Epidermal melanocyte (primary cell): Measurements from ENCODE around the gene AKAP13.

Experiments used
- DNase-seq: peaks from one replicate; pipeline ENCODE4 v3.0.0; 2011; ENCODE audit warnings: low spot score; ENCODE audit not compliant: insufficient read length

The AKAP13 gene

DNA sequence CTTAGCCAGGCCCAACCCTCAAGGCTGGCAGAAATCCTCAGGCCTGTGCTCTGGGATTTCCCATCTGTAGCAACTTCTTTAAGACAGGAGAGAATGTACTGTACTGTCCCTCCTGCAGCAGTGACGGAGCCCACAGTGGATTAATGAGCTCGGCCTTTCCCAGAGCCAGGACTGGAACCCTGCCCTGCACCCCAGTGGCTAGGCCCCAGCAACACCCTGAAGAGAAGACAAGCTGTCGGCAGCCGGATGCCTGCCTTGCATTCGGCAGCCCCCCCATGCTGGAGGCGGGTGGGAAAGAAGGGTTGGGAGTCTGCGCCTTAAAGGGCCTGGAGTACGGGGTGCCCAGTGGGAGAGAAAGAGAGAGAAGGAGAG, 382.3 kb downstream of the AKAP13 start:
- DNase-seq = no peak

DNA sequence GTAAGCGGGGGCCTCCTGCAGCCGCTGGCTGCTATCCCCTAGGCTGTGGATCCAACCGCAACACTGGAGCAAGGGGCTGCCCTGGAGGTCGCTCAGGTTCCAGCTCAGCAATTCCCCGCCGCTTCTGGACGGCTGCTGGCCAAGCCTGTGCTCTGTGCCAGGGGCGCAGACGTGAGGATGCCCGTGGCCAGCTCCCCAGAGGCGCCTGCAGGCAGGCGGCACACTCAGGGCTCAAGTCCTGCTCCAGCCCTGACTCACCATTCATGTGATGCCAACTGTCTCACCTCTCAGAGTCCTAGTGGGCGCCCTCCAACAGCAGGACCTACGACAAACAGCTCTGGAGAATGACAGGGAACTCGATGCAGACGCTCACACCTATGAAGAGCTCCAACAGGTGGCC, 382.8 kb downstream of the AKAP13 start:
- DNase-seq = no peak

DNA sequence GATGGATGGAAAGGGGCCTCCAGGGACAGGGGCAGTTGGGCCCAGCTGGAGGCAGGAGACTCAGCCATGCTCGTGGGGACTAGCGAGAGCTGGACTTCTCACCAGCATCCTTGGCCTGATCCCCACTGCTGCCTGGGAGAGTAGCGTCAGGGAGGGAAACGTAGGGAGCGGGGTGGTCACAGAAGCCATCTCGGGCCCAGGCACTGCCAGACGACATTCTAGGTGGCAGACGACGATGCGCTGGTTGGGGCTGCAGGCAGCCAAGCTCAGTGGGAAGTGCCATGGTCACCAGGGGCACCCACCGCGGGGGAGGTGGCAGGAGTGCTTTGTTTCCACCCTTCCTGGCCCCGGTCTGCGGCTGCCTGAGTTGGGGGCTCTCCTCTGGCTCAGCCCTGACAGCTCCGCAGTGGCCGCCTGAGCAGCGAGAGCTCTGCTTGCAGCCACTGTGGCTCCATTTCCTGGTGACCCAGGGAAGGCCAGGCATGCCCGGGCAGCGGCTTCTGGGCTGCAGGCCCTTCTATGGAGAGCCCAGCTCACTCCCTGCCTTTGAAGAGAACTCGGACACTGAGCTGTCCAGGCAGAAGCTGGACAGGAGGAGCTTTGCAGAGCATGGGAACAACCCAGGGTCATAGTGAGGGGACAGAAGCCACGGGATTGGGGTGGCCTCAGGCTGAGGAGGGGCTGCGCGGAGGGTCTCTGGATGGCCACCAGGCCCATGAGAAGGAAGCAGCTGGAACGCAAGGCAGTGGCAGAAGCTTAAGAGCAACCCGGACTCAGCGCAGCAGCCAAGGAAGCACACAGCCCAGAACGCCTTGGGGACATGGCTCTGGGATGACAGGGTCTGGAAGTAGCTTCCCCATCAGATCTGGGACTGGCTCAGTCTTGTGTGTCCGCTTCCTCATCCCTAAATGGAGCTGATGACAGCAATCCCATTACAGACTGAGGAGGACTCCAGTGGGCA, 383.6 kb downstream of the AKAP13 start:
- no peak for DNase-seq

DNA sequence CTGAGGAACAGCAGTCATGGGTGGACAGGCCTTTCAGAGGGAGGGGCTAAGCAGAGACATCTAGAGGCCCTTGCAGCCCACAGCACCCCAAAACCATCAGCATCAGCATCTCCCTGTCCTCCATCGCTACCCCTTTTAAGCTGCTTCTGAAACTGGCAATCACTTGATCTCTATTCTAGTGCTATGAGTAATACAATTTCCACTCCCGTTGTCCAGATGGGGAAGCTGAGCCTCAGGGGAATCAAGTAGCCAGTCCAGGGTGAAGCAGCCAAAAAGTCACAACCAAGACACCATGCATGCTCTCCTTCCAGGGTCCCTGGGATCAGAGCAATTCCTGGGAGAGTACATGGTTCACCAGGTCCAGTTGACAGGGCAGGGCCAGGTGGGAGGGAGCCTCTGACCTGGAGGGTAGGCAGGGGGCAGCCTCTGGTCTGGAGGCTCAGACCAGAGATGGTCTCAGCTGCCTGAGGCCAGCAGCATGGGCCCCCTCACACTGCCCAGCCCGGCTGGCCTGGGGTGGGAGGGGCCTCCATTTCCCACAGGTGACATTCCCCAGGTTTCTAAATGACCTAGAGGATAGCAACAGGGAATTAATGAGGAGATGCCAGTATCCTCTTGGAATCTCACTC, 384.4 kb downstream of the AKAP13 start:
- peak; percentile 53 for DNase-seq

DNA sequence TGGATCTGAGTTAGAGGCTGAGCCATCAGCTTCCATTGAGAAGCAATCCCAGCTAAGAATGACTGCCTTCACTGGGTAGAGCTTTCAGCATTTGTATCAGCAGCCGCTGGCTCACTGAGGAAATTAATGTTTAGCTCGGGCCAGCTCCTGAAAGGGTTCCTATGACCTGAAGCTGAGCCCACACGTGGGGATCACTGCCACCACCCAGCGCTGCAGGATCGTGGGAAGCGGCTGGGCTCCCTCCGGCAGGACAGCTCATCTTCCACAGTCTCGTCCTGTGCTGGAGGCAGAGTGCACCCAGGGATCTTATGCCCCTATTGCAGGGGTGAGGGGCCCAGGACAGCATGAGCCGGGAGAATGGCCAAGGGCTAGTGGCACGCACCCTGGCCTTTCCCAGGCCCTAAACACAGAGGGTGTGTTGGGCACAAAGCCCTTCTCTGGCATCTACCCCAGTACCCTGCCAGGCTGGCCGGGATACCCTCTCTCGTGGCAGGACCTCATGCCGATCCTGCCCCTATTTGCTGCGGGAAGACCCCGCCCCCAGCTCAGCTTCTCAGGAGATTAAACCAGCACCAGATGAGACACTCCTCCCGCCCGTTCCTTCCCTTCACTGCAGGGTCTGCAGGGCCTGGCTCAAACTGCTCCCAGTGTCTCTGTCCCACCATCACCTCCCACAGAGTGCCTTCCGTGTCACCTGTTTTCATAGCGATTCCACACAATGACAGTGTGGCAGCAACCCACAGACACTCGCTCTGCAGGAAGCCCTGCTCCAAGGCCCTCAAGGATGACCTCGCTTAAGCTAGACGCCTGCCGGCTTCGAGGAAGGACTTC, 385.8 kb downstream of the AKAP13 start:
- DNase-seq = no peak

DNA sequence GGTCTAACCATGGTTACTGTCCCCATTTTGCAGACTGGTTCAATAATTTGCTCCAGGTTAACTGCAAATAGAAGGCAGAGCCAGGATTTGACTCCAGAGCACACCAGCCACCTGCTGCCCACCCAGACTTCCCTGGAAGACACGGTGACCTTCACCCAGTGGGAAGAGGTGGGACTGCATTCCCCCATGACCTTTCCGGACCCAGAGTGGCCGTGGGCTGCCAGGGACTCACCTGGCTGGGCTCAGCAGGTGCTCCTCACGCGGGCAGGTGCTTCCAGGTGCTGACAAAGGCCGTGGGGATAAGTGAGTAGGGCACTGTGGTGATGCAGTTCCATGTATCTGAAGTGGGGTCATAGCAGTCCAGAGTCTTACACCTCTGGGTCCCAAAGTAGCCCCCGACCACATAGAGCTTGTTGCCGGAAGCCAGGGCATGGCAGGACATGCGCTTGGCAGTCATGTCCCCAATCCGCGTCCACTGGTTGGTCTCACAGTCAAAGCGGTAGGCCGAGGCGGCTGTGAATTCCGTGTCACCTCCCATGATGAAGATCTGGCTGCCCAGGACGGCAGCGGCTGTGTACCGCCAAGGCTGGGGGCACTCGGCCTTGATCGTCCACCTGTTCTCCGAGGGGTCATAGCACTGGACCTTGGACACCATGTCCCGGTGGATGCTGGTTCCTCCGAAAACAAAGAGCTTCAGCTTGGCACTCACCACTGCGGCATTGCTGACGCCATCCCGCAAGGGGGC, 387.6 kb downstream of the AKAP13 start:
- no peak for DNase-seq

DNA sequence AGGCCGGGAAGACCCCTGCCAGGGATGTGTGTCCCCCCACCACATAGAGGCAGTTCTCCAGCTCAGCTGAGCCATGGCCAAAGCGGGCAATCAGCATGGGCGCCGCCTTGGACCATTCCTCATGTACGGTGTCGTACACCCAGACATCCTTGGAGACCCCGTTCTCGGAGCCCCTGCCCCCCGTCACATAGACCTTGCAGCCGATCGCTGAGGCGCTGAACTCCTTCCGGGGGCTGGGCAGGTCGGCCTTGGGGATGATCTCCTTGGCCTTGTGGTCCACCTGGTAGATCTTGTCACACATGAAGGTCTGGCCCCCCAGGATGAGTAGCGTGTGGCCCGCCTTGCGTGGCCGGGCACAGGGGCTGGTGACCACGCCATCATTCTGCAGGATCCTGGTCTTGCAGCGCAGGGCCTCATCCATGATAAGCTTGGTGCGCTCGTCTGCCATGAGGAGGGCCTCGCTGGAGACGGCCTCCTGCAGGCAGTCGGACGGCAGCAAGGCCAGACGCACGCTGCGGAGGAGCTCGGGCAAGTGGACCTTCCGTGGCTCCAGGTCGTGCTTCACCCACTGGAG, 388.3 kb downstream of the AKAP13 start:
- DNase-seq = no peak

DNA sequence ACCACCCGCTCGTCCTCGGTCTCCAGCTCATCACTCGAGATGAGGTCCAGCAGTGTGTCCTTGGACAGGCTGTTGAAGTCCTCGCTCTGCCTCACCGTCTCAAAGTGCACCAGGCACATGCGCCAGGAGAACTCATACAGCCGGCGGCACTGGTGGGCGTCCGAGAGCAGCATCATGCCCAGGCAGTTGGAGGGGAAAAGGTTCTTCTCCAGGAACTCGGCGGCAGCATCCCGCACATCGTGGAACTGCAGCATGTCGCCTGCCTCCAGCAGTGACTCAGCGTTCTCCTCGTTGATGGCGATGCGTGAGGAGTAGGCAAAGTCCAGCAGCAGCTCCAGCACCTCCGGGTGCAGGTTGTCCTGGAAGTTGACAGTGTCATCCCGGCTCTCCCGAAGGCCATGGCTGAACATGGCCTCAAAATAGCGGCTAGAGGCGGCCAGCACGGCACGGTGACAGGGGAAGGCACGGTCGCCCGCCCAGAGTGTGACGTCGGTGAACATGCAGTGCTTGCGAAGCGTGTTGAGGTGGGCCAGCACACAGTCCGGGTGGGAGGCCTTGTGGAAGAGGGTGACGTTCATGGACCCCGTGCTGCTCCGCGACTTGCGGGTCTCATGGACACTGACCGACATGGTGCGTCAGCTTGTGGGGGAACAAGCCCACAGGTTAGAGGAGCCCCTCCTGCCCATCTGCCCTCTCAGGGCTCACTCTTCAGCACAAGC, 388.9 kb downstream of the AKAP13 start:
- DNase-seq = no peak

DNA sequence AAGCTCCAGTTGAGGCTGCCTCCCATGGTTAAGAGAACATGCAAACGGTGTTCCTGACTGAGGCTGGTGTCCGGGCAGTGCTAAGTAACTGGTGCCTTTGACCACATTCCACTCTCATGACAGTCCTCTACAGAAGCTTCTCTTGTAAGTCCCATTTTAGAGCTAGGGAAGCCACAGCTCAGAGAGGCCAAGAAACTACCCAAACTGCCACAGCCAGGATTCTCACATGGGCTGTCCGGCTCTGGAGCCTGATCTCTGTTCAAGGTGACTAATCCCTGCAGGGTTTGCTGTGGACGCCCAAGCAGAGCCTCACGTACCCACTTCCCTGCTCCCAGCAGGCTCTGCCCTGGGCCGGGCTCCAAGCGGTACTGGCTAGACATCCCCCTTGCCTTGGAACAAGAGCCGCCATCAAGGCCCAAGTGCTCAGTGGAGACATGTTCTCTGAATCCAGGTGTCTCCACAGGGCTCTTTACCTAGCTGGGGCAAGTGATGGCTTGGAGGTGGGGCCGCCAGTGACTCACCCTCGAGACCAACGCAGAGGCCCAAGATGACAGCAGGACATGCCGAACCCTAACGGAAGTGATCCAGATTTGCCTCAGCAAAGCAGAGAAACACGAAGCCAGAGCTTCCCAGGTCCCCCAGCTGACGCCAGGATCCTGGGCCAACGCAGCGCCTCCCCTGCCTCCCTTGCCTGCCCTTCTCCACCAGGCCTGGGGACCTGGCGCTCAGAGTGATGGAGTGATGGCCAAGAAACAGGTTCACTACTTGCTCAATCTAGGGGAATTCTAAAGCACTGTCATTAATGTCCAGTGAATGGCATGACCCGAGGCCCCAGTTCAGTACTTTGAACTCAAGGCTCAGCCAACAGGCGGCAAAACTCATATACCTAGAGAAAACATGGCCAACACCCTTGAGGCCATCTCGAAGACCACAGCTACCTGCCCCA, 390.0 kb downstream of the AKAP13 start:
- DNase-seq = no peak

DNA sequence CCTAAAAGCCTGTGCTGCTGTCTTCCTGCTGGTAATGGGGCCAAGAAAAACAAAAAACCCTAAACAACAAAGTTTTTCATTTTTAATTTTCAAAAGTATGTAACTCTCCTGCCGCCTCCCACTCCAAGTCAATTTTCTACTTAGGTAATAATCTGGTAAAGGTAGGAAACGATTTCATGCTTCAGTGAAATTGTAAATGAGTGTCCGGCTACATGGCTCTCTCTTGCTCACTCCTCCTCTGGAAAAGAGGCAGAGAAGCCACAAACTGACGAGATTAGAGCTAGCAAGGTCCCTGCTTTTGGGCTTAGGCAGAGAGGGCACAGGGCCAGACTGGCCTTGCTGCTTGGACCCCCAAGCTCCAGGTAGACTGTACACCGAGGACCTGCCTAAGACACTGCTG, 390.9 kb downstream of the AKAP13 start:
- DNase-seq = no peak

DNA sequence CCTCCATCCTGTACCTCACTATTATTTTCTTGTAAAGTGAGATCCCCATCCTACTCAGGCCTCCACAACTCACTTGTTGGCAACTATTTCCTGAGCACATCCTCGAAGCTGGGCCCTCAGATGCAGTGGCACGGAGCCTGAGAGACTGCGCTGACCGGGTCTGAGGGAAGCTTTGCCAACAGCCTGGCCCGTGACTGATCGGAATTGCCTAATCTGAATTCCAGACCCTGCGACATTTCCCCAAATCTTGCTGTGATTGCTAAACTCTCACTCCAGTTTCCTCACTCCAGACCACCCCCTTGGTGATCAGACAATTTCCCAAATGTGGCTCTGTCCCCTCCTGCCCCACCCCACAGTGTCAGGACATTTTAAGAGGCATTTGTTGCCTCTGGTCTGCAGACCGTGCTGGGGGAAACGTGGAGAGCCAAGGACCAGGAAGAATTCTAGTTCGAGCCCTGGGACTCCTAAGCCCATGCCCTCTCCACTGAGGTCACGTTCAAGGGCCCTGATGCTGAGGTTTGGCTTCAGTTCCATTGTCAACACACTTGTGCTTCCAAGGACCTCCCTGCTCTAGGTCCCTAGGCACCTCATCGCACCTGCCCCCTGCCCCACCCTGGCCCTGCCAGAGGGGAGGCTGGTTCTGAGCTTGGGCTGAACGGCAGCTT, 391.5 kb downstream of the AKAP13 start:
- DNase-seq = no peak

DNA sequence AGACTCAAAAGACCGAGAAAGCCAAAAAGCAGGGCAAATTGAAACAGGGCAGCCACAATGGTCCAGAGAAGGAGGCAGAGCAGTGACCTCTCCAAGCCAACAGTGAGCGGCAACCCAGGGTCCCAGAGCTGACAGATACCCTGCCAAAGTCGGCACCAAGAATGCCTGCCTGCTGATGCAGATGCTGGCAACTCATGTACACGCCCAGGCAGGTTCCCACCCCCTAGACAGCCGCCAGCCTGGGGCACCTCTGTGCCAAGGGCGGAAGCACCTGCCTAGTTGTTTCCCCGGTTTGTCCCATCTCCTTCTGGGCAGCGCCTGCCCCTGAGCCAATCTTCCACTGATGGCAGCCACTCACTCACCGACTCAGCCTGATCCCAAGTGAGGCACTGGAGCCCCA, 392.3 kb downstream of the AKAP13 start:
- no peak for DNase-seq

DNA sequence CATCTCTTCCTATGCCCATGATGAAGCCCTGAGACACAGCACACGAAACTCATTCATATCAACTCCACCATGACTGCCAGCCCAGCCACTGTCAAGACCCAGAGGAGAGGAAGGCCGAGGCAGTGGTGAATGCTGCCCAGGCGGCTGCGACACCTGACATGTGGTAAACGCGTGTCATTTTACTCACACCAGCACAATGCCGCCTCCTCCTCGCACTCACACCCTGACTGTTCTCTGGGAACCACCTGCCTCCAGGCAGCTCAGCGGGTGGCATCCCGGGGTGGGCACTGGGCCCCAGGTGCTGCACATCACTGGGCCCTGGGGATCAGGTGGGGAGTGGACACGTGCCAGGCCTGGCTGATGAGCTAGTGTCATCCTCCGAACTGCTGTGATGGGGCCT, 392.8 kb downstream of the AKAP13 start:
- no peak for DNase-seq

DNA sequence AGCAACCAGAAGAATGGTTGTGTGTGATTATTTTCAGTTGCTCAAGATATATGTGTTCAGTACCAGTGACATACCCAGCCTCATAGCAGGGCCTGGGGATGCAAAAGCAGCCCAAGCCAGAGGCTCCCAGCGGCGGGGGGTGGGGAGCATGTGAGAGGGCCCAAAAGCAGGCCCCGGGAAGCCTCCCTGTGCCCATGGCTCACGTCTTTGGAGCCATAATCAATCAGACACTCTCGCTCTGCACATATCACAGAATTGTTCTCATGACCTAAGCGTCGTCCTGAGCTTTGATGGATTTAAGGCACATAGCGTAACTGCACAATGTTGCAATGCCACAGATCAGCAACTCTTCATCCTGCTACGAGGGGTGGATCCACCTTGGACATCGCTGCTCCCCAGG, 393.6 kb downstream of the AKAP13 start:
- DNase-seq = no peak

DNA sequence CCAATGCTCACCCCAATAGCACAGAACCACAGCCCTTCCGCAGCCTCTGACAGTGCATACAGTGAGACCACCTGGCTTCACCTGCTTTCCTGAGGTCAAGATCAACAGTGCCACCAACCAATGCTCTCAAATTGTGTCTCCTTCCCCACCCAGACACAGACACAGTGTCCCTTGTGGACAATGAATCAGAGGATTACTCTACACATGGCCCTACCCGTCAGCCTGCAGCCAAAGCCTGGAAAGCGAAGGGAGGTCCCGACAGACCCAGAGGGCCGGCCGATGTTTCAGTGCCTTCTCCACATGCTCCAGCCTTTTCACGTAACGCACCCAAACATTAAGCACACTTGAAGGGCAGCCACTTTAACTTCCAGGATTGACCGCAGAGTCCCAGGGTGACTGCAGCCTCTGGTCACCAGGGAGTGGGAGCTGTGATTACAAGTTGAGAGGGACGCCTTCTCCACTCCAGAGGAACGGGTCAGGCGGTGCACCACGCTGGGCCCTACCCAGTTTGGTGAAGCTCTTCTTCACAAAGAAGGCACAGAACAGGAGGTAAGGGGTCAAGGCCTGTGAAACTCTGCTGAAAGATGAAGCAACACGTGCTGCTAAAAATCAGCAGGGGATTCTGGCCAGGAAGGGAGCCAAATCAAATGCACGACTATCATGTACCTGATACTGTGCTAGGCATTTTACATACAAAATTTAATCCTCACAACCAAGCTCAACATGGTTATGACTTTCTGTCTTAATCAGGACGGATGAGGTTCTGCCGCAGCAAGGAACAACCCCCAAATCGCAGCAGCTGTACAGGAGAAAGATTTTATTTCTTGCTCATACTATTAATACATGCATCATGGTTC, 397.1 kb downstream of the AKAP13 start:
- DNase-seq = no peak

DNA sequence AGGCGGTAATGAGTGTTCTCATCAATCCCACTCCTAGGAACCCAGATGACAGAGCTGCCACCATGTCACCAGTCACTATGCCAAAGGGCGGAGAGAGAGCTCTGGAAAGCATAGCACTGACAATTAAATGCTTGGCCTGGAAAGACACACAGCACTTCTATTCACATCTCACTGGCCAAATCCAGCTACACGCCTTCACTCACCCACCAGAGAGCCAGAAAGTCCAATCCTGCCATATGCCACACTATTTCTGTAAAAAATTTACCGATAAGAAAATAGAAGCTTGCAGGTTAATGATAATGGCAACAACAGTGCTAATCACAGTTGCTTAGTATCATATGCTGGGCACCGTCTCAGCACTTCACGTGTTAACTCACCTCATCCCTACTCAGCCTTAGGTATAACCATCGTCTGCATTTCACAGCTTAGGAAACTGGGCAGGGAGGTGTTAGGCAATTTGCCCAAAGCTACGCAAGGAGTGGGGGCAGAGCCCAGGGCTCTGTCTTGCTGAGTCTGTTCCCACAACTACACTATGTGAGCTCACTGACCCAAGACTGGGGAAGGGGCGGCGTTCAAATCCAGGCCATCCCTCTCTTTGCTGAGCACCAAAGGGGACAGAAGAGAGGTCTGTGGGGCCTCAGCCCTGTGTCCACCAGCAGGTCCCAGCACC, 397.8 kb downstream of the AKAP13 start:
- no peak for DNase-seq

DNA sequence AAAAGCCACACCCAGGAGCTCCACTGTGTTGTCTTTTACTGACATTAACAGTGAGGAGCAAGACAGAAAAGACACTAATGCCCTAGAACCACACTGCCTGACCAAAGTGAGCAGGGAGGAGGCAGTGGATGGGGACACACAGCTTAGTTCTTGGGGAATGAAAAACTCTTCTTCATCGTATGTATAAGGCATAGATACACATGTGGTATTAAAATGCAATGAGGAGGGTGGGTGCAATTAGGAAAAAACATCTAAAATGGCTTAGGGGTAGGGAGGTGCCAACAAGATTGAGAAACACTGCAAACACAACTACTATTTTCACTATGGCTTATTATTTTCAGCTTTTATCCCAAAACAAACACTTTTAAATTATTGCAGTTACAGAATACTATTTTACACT, 398.8 kb downstream of the AKAP13 start:
- no peak for DNase-seq
